ENCODE measurements around the gene PLOD2.

PLOD2 gene

GRCh38 chr3:146157325-146158060, 3.5 kb downstream of the PLOD2 start:
- no peaks in the 10 kb centered on the region for H3K9me3 ChIP-seq (ENCODE audit: control insufficient read depth, insufficient read depth, low read length)
- H4K20me1 ChIP-seq (ENCODE audit: control insufficient read depth, insufficient read depth, low read depth, low read length), result no peaks in the 10 kb centered on the region
- no peaks in the 10 kb centered on the region for H3K9me2 ChIP-seq (replicated peaks; ENCODE audit: control insufficient read depth, low read length)
- no peaks in the 10 kb centered on the region for H3K4me1 ChIP-seq (ENCODE audit: control insufficient read depth, low read length)
- no peaks in the 10 kb centered on the region for H3K27me3 ChIP-seq (ENCODE audit: control insufficient read depth, low read length)
- TF ChIP-seq EZH2phosphoT487 (IDR thresholded peaks at IDR 0.05; ENCODE audit: borderline replicate concordance, low read length), result no peak
- TF ChIP-seq CTCF (IDR thresholded peaks at IDR 0.05; ENCODE audit: low read depth, low read length, poor library complexity, severe bottlenecking), result no peak
- no peak overlapping the region for H3K4me3 ChIP-seq (ENCODE audit: low read length)
- no peak overlapping the region for H3K4me2 ChIP-seq (ENCODE audit: low read length)
- no peaks in the 10 kb centered on the region for H3K36me3 ChIP-seq (ENCODE audit: control insufficient read depth, low read length)
- H3F3A ChIP-seq (ENCODE audit: control insufficient read depth, insufficient read depth), result no peaks in the 10 kb centered on the region
- no peak overlapping the region for H3K27ac ChIP-seq (ENCODE audit: low read depth, low read length)
- H3K79me2 ChIP-seq (ENCODE audit: control insufficient read depth, low read length), result no peaks in the 10 kb centered on the region

DNA sequence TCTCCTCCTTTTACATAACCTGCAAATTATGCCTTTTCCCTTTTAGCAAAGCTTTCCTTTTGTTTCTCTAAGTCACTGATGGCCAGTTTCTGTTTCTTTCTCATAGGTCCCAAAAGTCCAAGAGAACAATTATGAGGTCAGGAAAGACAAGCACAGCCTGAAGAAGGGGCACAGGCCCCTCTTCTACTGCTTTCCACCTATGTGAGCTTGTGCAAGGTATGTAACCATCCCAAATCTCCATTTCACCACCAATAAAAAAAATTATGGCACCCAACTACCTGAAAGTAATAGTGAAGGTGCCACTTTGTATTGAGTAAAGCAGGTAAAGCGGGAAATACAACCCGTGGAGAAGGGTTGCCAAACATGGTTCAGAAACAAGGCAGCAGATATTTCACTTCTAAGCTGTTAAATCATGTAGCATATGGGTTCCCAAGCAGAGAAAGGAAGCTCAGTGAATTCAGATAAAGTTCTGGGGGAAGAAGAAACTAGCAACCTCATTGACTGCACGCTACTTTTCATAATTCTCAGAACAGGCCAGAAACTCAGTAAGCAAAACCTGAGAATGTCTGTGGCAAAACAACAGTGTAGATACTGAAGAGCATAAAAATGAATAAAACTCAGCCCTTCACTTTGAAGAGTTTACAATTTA, 4.2 kb downstream of the PLOD2 start:
- no peak for TF ChIP-seq EZH2phosphoT487 (IDR thresholded peaks at IDR 0.05; ENCODE audit: borderline replicate concordance, low read length)
- no peak for TF ChIP-seq CTCF (IDR thresholded peaks at IDR 0.05; ENCODE audit: low read depth, low read length, poor library complexity, severe bottlenecking)
- Histone ChIP-seq H3K9me3 (ENCODE audit: control insufficient read depth, insufficient read depth, low read length) (no peaks in the 10 kb centered on the region), H3F3A (ENCODE audit: control insufficient read depth, insufficient read depth) (no peaks in the 10 kb centered on the region), H3K27ac (ENCODE audit: low read depth, low read length) (no peak overlapping the region), H3K4me2 (ENCODE audit: low read length) (no peak overlapping the region), H3K27me3 (ENCODE audit: control insufficient read depth, low read length) (no peaks in the 10 kb centered on the region), H4K20me1 (ENCODE audit: control insufficient read depth, insufficient read depth, low read depth, low read length) (no peaks in the 10 kb centered on the region), H3K4me3 (ENCODE audit: low read length) (no peak overlapping the region), H3K36me3 (ENCODE audit: control insufficient read depth, low read length) (no peaks in the 10 kb centered on the region), H3K9me2 (replicated peaks; ENCODE audit: control insufficient read depth, low read length) (no peaks in the 10 kb centered on the region), H3K4me1 (ENCODE audit: control insufficient read depth, low read length) (no peaks in the 10 kb centered on the region), H3K79me2 (ENCODE audit: control insufficient read depth, low read length) (no peaks in the 10 kb centered on the region)

- H3K36me3 ChIP-seq (ENCODE audit: control insufficient read depth, low read length), result no peaks in the 10 kb centered on the region
- no peaks in the 10 kb centered on the region for H3K9me3 ChIP-seq (ENCODE audit: control insufficient read depth, insufficient read depth, low read length)
- TF ChIP-seq CTCF (IDR thresholded peaks at IDR 0.05; ENCODE audit: low read depth, low read length, poor library complexity, severe bottlenecking) (no peak), EZH2phosphoT487 (IDR thresholded peaks at IDR 0.05; ENCODE audit: borderline replicate concordance, low read length) (no peak)
- no peaks in the 10 kb centered on the region for H3F3A ChIP-seq (ENCODE audit: control insufficient read depth, insufficient read depth)
- H3K4me2 ChIP-seq (ENCODE audit: low read length), result no peak overlapping the region
- H4K20me1 ChIP-seq (ENCODE audit: control insufficient read depth, insufficient read depth, low read depth, low read length), result no peaks in the 10 kb centered on the region
- no peak overlapping the region for H3K27ac ChIP-seq (ENCODE audit: low read depth, low read length)
- H3K79me2 ChIP-seq (ENCODE audit: control insufficient read depth, low read length), result no peaks in the 10 kb centered on the region
- no peaks in the 10 kb centered on the region for H3K9me2 ChIP-seq (replicated peaks; ENCODE audit: control insufficient read depth, low read length)
- no peaks in the 10 kb centered on the region for H3K4me1 ChIP-seq (ENCODE audit: control insufficient read depth, low read length)
- H3K27me3 ChIP-seq (ENCODE audit: control insufficient read depth, low read length), result no peaks in the 10 kb centered on the region
- H3K4me3 ChIP-seq (ENCODE audit: low read length), result no peak overlapping the region
These were observed 4.9 kb downstream of the PLOD2 start for GRCh38 chr3:146156095-146156494.

Data from DOHH2 (cell line).